Kidney glomerular epithelial cell (primary cell): ENCODE data around the gene MPDZ.

Source experiments
- DNase-seq: peaks from one replicate; lab custom pipeline; 2025; lab: John Stamatoyannopoulos, UW

MPDZ gene

GRCh38 chr9:13139641-13140171 is 139.8 kb downstream of the MPDZ start:
- peak; percentile 92 for DNase-seq

DNA sequence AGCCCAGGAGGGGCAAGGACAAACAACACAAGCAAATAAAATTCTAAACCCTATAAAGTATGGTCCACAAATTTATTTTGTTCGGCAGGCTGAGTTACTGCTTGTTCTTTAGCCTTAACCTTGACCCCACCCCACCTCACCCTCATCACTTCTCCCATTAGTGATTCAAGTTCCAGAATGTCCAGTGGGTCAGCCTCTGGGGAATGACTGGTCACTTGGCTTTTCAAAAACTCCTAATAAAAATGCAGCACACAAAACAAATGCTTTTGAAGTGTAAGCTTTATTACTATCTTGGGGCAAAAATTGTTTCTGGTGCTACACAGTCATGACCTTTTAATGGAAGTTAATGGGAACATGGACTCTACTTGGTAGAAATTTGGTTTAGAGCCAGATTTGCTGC is 142.1 kb downstream of the MPDZ start:
- DNase-seq: no peak

- DNase-seq: no peak
Measured at GRCh38 chr9:13131991-13132390, 147.5 kb downstream of the MPDZ start.

DNA sequence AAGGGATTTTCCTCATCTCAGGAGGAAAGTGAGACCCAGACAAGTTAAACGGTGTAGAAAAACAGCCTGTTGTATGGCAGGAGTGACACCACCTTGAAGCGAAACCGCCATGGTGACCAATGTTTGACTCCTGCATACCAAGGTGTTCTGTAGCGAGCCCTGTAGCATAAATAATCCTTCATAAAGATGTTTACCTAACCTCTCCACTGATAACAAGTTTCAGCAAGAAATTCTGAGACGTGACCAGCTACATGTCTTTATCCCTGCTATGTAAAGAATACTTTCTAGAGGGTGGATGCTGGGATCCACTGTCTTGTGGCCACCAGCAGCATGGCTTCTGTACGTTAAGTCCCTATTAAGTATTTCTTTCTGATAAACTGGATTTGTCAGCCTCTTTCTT is 148.1 kb downstream of the MPDZ start:
- DNase-seq: no peak

- DNase-seq: no peak
Measured at GRCh38 chr9:13128266-13128860, 151.1 kb downstream of the MPDZ start.

- DNase-seq: no peak
Measured at GRCh38 chr9:13127131-13127530, 152.4 kb downstream of the MPDZ start.

DNA sequence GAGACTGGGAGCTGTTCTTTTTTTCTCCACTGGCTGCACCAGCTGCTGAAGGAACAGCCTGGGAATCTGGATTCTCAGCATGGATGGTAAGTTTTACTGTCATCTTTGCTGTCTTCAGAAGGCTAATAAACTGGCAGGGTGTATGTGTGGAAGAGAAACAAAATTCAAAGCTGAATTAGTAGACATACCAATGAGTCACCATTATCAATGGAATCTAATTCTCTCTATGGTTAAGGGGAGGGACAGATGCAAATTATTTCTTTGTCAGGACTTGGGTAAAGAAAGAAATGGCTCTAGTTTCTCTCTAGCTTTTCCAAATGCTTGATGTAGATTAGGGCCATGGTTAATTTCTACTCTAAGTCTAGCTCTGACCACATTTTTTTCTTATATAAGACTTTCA is 154.2 kb downstream of the MPDZ start:
- DNase-seq: no peak

DNA sequence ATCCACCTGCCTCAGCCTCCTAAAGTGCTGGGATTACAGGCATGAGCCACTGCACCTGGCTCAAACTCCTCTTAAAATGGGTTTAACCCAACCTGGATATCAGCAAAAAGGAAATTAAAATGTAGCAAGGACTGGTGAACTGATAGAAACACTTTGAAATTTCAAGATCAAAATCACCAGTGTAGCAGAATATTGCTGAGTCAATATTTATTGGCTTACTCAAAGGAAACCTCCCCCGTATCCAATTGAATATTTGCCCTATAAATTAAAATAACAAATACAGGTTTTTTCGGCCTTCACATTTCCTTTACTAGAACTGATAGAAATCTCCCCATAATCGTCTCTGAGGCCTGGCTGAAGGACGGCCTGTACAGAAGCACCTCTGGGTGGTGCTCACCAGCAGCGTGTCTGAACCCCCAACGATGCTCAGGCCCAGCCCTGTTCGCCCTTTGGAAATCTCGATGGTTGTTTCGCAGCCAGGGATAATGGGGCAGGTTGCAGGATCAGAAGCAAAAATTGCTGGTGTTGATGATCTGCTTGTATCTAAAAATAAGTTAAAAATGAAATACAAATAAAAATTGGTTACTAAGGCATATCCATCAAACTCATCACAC is 156.6 kb downstream of the MPDZ start:
- DNase-seq: no peak

GRCh38 chr9:13118313-13118712 is 161.2 kb downstream of the MPDZ start:
- no peak for DNase-seq

- DNase-seq: no peak
Measured at GRCh38 chr9:13116292-13116691, 163.2 kb downstream of the MPDZ start.

DNA sequence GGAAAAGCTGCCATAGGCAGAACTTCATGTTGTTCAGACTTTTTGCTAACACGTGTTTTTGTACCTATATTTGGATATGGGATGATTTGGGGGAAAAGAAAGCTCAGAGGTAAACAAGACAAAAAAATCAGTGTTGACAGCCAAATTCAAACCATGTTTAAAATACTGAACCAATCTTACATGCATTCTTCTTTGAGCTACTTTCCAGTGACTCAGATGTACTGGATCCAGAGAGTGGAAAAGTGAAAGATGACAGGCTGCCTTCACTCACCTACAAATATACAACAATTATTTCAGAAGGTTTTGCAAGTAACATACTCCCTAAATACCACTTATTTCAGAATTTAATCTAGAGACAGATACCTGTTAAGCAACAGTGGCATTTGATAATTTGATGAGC is 165.7 kb downstream of the MPDZ start:
- DNase-seq: no peak

GRCh38 chr9:13113216-13113615 is 166.3 kb downstream of the MPDZ start:
- no peak for DNase-seq

DNA sequence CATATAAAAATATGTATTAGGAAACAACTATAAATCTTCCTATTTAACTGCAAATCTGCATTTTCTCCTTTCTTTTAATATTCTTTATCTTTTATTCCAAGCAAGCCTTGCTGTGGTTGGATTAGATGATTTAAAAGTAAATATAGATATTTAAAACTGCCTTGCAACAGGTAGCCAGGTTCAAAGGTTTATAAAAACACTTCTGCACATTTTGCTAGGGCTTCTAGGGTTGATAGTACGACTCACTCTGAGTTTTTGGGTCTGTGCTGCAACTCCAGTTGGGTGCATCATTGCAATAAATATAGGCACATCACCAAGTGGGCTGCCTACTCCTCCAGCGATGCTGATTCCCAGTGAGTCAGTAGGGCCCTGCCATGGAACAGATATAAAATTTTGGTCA is 167.7 kb downstream of the MPDZ start:
- DNase-seq: no peak

GRCh38 chr9:13110766-13111417 is 168.6 kb downstream of the MPDZ start:
- DNase-seq: no peak

DNA sequence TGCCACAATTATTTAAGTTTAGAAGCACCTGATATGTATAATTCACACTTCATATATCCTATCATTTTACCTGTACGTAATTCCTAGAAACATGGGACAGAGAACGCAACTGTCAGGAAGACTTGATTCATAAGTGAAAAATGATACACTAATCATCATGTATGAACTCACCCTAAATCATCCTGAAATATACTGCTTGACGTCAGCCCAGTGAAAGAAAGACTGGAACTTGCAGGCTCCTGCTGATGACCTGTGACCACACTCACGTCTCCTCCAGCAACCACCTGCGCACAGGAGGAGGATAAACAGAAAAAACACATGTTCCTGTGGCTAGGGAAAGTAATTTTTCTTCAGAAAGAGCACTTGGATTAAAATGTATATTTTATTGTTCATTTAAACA is 169.7 kb downstream of the MPDZ start:
- no peak for DNase-seq

DNA sequence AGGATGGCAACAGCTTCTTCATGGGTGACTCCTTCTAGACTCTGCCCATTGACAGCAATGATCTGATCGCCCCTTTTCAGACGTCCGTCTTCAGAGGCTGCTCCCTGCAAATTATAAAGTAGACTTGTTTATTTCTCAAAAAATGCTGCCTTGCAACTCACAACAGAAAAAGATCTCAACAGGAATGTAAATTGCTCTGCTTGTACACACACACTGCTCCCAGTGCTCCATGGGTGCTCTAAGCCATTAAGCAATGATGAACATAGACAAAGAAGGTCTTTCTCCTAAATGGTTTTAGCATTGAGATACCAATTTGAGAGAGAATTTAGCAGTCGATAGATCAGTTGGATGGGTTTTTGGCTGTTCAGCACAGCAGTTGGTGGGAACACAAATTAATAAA is 172.5 kb downstream of the MPDZ start:
- no peak for DNase-seq

GRCh38 chr9:13100914-13101572 is 178.4 kb downstream of the MPDZ start:
- no peak for DNase-seq

DNA sequence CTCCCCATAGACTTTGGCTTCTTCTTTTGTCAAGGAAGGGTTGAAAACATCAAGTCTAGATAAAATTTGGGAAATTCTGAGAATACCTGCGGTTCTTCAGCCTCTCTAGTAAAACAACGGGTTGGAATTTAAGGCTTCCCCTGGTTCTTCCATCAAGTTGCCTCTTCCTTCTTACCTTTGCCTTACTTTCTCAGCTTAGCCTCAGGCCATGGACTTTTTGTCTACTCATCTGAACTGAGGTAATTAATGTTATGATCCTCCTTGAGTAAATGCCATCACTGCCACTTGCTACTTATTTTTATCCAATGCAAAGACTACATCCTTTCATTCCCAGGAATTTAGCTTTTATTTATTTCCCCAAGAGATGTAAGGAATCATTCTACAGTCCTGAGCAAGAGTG is 184.4 kb downstream of the MPDZ start:
- no peak for DNase-seq

DNA sequence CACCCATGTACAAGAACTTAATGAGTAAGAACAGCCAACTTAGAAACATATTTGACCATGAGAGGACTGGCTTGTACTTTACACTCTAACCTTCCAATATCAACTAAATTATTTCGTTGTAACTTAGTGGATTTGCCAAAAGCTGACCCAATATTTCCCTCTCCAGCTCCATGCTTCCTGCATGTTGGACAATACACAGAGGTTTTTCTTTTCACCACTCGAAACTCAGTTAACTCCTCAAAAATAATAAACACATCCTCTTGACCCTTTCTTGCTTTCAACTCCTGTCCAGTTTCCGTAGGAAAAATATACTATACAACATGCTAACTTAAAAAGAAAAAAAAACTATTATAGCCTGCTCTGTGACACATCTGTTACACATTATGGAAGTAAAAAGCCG is 188.9 kb downstream of the MPDZ start:
- DNase-seq: no peak

- DNase-seq: no peak
Measured at GRCh38 chr9:13089666-13090065, 189.8 kb downstream of the MPDZ start.

GRCh38 chr9:13088720-13089427 is 190.6 kb downstream of the MPDZ start:
- peak; percentile 65 for DNase-seq

- no peak for DNase-seq
Measured at GRCh38 chr9:13083963-13084528, 195.4 kb downstream of the MPDZ start.
